Hematopoietic multipotent progenitor cell (in vitro differentiated cells): ENCODE results near the gene ALPP. TPM values are rescaled to one million over a fixed set of nuclear protein-coding genes. Genes with fewer than 3 reads are reported as not detected.
"Not testable (repeated sequence)": the region's sequence is repeated elsewhere in the genome, so short reads cannot be mapped to it uniquely, and the experiment has no call there.

ENCODE experiments used
- DNase-seq, 3 donors: peaks; one replicate each; pipeline ENCODE4 v3.0.0-alpha.2; 2011 to 2015; ENCODE audit warnings: low read depth in 2 of 3, low spot score in 2 of 3
- total RNA-seq: library from RNA; depleted of rRNA; stranded (reverse); fragments of >200 nt; gene quantifications from one replicate; pipeline ENCODE4 v1.2.3, GENCODE V29; 2012

ALPP gene
- total RNA-seq, 1 donor = 0.27 TPM

- DNase-seq = not testable (repeated sequence)
These were observed 1.3 kb downstream of the ALPP start for GRCh38 chr2:232379610-232380590.

DNA sequence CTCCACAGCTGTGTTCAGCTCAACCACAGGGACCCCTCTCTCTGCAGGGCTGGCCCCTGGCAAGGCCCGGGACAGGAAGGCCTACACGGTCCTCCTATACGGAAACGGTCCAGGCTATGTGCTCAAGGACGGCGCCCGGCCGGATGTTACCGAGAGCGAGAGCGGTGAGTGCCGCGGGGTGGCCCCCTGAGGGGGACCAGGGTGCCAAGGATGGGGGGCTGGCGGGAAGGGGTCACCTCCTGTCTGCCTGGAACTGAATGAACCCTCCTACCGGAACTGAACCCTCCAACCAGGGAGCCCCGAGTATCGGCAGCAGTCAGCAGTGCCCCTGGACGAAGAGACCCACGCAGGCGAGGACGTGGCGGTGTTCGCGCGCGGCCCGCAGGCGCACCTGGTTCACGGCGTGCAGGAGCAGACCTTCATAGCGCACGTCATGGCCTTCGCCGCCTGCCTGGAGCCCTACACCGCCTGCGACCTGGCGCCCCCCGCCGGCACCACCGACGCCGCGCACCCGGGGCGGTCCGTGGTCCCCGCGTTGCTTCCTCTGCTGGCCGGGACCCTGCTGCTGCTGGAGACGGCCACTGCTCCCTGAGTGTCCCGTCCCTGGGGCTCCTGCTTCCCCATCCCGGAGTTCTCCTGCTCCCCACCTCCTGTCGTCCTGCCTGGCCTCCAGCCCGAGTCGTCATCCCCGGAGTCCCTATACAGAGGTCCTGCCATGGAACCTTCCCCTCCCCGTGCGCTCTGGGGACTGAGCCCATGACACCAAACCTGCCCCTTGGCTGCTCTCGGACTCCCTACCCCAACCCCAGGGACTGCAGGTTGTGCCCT lies 2.9 kb downstream of the ALPP start:
- DNase-seq = peak in 1 of 3 donors; percentile 51

DNA sequence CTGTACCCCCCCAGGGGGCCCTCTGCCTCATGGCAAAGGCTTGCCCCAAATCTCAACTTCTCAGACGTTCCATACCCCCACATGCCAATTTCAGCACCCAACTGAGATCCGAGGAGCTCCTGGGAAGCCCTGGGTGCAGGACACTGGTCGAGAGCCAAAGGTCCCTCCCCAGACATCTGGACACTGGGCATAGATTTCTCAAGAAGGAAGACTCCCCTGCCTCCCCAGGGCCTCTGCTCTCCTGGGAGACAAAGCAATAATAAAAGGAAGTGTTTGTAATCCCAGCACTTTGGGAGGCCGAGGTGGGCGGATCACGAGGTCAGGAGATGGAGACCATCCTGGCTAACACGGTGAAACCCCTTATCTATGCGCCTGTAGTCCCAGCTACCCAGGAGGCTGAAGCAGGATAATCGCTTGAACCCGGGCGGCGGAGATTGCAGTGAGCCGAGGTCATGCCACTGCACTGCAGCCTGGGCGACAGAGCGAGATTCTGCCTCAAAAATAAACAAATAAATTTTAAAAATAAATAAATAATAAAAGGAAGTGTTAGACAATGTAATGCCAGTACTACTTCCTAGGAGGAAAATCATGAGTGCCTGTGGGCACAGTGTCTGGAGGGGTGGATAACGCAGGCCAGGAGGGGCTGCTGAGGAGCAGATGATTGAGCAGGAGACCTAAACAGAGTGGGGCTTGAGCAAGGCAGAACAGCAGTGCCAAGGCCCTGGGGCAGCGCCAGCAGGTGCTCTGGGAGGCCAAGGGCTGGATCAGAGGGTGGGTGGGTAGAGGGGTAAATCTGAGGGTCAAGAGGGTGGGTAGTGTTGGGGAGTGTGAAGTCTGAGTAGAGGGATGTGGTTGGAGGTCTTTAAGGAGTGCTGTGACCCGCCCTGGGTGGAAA lies 4.0 kb downstream of the ALPP start:
- no peak for DNase-seq

- DNase-seq = no peak
These were observed 5.9 kb downstream of the ALPP start for GRCh38 chr2:232384466-232384865.

DNA sequence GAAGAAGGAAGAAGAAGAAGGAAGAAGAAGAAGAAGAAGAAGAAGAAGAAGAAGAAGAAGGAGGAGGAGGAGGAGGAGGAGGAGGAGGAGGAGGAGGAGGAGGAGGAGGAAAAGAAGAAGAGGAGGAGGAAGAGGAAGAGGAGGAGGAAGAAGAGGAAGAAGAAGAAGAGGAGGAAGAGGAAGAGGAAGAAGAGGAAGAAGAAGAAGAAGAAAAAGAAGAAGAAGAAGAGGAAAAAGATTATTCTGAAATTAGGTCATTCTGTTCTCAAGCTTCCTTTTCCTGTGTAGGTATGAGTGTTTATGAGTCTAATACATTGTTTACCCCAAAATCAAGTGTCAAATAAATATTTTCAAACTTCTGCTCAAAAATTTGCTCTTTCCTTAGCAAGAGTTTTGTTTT lies 6.5 kb downstream of the ALPP start:
- DNase-seq = not testable (repeated sequence)

- DNase-seq = peak in 2 of 3 donors; percentile 50 to 68
These were observed 7.3 kb downstream of the ALPP start for GRCh38 chr2:232385660-232386489.

GRCh38 chr2:232386490-232386739 lies 7.9 kb downstream of the ALPP start:
- DNase-seq = no peak

DNA sequence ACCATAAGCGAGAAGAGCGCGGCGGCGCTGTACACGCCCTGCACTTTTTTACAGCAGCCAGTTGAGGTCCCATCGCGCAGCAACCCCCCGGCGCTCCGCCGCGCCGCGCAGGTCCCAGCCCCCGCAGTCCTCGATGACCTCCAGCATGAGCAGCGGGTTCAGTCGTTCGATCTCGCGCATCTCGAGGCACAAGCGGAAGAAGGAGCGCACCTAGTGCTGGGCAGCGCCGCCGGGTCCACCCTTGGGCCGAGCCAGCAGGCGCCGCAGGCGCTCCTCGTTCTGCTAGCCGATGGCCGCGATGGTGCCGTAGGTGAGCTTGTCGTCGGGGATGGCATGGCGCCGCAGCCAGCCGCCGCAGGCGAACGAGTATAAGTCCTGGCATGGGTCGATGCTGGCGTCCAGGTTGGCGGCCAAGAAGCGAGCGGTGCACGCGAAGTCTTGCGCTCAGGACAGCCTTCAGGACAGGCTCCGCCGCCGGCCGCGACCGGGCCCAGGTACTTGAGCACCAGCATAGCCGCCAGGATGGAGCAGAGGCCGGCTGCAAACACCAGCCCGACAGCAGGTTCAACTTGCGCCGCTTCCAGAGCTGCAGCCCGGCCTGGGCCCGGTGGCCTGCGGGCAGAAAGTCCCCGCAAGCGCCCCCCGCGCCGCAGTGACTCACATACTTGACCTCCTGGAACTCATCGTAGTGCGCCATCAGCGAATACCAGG lies 8.3 kb downstream of the ALPP start:
- DNase-seq = no peak

GRCh38 chr2:232387451-232388171 lies 9.1 kb downstream of the ALPP start:
- DNase-seq = no peak

DNA sequence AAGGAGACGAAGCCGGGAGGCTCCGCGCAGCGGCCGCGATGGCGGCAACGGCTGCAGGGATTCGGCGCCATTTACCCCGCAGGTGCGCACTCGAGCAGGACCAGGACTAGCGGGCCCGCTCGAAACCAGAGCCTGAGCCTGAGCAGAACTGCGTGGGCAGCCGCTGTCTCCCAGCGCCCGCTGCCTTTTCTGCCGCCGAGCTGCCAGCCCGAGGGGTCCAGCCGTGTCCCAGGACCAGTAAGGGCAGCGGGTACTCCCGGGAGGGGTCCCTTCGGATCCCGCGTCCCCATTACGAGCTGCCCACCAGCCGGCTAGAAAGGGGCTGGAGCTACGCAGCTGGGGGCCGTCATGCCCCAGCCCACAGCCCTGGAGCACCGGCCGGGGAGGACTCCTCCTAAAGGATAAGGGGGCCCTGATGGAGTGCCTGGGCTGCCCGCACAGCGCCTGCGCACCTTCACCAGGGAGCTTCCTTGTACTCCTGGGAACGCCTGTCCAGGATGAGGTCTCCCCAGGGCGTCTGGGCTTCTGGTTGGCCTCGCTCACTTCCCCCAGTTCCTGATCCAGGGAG lies 9.9 kb downstream of the ALPP start:
- DNase-seq = no peak

GRCh38 chr2:232389327-232389726 lies 10.8 kb downstream of the ALPP start:
- no peak for DNase-seq

GRCh38 chr2:232390661-232391060 lies 12.1 kb downstream of the ALPP start:
- peak in 1 of 3 donors; percentile 53 for DNase-seq

- no peak for DNase-seq
These were observed 15.0 kb downstream of the ALPP start for GRCh38 chr2:232393556-232393955.

- DNase-seq = not testable (repeated sequence)
These were observed 15.9 kb downstream of the ALPP start for GRCh38 chr2:232394431-232394830.

DNA sequence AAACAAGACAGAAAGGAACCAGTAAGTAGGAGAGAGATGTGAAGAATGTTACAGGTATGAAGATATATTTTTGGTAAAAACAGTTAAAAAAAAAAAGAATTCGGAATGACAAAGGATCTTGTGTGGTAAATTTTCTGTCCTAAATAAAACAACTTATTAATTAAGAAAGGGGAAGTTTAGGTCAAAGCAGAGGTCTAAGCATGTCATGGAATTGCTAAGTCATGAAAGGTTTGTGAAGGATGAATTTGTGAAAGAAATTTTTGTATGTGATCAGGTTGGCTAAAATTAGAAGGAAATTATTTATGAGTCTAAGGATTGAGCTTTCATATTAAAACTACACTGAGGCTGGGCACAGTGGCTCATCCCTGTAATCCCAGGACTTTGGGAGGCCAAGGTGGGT lies 17.0 kb downstream of the ALPP start:
- peak in 1 of 3 donors; percentile 62 for DNase-seq

GRCh38 chr2:232396683-232397082 lies 18.1 kb downstream of the ALPP start:
- no peak for DNase-seq

DNA sequence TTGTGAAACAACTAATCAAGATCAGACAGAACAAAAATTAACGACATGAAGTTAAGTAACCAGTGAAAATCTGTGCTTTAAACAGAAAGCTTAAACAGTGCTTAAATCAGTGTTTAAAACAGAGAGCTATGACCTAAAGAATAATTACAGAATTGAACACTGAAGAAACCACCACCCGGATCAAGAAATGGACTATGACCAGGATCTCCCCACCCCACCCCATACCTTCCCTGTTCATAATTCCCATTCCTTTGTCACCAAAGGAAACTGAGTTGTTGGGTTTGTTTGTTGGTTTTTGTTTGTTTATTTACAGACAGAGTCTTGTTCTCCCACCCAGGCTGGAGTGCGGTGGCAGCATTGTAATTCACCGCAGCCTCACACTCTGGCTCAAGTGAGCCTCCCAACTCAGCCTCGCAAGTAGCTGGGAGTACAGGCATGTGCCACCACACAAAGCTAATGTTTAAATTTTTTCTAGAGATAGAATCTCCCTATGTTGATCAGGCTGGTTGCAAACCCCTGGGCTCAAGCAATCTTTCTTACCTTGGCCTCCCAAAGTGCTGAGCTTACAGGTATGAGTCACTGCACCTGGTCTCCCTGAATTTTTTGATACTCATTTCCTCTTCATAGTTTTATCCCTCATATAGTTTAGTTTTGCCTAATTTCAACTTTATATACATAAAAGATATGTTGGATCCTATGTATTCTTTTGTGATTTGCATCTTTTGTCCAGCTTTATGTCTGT lies 19.9 kb downstream of the ALPP start:
- no peak for DNase-seq
